ENCODE data around the gene ZBTB16.

The ZBTB16 gene

DNA sequence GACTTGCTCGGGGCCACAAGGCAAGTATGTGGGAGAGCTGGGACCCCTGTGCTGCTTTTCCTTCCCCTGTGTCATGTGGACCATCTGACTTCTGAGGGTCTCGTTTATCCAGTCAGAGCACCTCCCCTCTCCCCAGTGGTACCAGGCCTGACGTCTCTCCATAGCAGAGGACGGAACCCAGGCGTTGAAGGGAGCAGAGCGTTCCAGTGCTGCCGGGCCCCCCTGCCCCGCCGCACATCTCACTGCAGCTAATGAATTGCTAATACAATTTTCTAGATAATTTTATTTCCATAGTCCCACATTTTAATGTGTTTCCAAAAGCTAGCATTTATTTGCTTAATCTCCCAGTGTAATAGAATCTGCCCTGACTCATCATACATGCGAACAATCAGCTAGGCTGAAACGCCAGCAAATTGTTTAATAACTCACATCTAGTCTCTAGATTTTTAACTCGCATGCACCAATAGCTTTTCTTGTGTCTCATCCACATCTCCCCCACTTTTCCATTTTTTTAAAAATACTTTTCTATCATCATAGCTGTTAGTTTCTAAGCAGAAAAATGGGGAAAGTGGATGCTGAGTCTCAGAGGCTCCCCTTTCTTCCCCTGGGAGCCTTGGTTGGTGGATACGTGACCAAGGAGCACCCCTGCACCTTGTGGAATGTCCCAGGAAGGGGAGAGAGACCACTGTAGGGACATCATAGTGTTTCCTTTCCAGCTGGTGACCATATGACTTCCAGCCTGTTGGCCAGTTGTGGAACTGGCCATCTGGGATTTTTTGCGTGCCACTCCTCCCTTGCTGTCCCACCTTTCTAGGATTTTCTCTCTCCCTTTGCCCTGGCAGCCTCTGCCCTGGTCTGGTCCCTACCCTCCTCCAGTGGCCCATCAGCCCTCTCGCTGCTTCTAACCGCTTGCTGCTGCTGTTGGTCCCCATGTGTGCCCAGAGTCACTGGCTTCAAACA, 178.1 kb downstream of the ZBTB16 start:
- Histone ChIP-seq H3K4me3 (ENCODE audit: low read length) (no peak overlapping the region), H3K27ac (ENCODE audit: low read length) (no peak overlapping the region), H3K36me3 (ENCODE audit: insufficient read depth, low read depth, low read length) (no peaks in the 10 kb centered on the region), H3K9me3 (ENCODE audit: insufficient read depth, low read depth, low read length) (no peaks in the 10 kb centered on the region), H3K9ac (ENCODE audit: low read depth, low read length) (no peak overlapping the region), H3K4me1 (ENCODE audit: insufficient read depth, low read length) (no peaks in the 10 kb centered on the region), H3K27me3 (ENCODE audit: insufficient read depth, low read length) (peaks cover 64% of the 10 kb centered on the region)

DNA sequence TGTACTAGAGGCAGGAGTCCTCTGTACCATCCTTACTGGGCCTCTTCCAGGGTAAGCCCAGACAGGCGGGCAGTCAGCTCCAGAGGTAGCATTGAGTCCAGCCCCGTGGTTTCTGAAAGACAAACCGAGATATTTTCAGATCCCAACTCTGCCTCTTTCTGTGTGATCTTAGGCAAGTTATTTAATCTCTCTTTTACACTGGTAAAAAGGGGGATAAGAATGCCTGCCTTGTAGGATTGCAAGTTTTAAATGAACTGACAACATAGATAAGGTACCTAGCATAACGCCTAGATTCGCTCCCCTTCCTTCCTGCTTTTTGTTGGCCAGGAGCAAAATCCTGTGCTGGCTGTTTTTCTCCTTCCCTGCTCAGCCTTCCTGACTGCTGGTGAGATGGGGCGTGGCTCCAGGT, 180.2 kb downstream of the ZBTB16 start:
- Histone ChIP-seq H3K9me3 (ENCODE audit: insufficient read depth, low read depth, low read length) (no peaks in the 10 kb centered on the region), H3K4me1 (ENCODE audit: insufficient read depth, low read length) (no peaks in the 10 kb centered on the region), H3K9ac (ENCODE audit: low read depth, low read length) (no peak overlapping the region), H3K4me3 (ENCODE audit: low read length) (no peak overlapping the region), H3K27me3 (ENCODE audit: insufficient read depth, low read length) (peaks cover 46% of the 10 kb centered on the region), H3K27ac (ENCODE audit: low read length) (no peak overlapping the region), H3K36me3 (ENCODE audit: insufficient read depth, low read depth, low read length) (no peaks in the 10 kb centered on the region)

GRCh38 chr11:114242032-114242431, 182.5 kb downstream of the ZBTB16 start:
- no peak overlapping the region for H3K27ac ChIP-seq (ENCODE audit: low read length)
- H3K9me3 ChIP-seq (ENCODE audit: insufficient read depth, low read depth, low read length) = no peaks in the 10 kb centered on the region

DNA sequence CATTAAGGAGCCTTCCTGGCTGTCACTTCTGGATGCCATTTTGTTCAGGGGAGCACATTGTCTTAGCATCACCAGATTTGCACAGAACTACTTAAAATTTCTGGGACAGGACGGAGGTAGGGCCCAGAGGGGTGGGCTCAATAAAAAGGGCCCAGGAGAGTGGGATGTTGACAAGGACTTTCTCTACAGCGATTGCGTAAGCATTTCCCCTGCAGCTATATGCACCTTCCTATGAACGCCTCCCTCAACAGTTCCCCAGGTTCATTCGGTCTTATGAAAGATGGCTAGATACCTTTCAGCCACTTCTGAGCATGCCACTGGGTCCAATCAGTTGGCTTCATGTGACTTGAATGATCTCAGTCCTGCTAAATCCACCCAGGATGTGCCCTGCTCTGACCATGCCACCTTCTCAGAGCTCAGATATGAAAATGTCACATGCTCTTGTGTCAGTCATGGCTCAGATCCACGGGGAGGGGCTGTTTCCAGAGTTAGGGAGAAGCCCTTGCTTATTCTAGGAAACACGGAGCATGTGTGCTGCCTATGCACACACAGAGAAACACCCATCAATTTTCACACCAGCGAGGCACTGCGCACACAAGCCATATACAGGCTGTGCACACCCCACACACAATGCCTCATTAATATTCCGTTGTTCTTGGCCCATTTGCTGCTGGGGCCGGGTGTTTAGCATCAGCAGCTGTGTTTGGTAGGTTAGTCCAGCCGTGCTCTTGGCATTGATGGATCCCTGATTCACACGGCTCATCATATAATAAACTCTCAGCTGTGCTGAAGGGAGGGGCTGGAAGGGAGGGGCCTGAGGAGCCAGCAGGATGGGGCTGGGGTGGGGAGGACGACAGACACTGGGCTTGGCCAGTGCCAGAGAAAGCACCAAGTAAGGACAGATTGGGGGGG, 184.2 kb downstream of the ZBTB16 start:
- no peak overlapping the region for H3K27ac ChIP-seq (ENCODE audit: low read length)
- H3K9ac ChIP-seq (ENCODE audit: low read depth, low read length) = no peak overlapping the region
- no peaks in the 10 kb centered on the region for H3K4me1 ChIP-seq (ENCODE audit: insufficient read depth, low read length)
- no peaks in the 10 kb centered on the region for H3K9me3 ChIP-seq (ENCODE audit: insufficient read depth, low read depth, low read length)
- H3K4me3 ChIP-seq (ENCODE audit: low read length) = no peak overlapping the region
- peaks cover 8% of the 10 kb centered on the region; the same call in 1 of the 2 replicates for H3K27me3 ChIP-seq (ENCODE audit: insufficient read depth, low read length)
- no peaks in the 10 kb centered on the region for H3K36me3 ChIP-seq (ENCODE audit: insufficient read depth, low read depth, low read length)

More at GRCh38 chr11:114242032-114242431, 182.5 kb downstream of the ZBTB16 start:
- H3K36me3 ChIP-seq (ENCODE audit: insufficient read depth, low read depth, low read length) = no peaks in the 10 kb centered on the region
- H3K27me3 ChIP-seq (ENCODE audit: insufficient read depth, low read length) = peaks cover 23% of the 10 kb centered on the region
- no peak overlapping the region for H3K4me3 ChIP-seq (ENCODE audit: low read length)
- H3K9ac ChIP-seq (ENCODE audit: low read depth, low read length) = no peak overlapping the region
- no peaks in the 10 kb centered on the region for H3K4me1 ChIP-seq (ENCODE audit: insufficient read depth, low read length)

DNA sequence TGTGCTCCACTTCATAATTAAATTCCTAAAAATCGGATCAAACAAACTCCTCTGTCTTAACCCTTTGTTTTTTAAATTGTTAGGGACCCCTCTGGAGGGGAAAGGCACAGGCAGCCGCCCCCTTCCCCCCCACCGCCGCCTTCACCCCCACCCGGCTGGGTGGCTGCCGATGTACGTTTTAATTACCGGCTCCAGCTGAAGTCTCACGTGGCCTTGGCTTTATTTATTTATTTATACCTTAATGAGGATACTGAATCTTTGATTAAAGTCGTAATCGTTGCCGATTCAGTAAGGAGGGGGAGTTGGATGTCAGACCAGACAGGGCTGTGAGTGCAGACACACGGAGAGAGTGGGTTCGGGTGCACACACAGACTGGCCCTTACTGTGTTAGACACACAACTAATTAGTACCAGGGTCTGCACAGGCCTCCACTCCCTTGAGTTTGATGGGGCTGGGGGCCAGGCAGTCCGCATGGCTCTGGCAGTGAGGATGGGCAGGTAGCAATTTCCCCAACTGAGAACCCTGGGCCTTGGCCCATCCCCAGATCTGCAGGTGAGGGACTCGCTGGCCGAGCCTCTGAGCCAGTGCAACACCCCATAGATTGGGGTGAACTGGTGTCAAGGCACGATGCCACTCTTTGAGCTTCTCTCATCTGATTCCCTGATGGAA, 185.3 kb downstream of the ZBTB16 start:
- H3K4me1 ChIP-seq (ENCODE audit: insufficient read depth, low read length) = no peaks in the 10 kb centered on the region
- H3K9me3 ChIP-seq (ENCODE audit: insufficient read depth, low read depth, low read length) = no peaks in the 10 kb centered on the region
- H3K27me3 ChIP-seq (ENCODE audit: insufficient read depth, low read length) = no peaks in the 10 kb centered on the region; the same call in 1 of the 2 replicates
- no peaks in the 10 kb centered on the region for H3K36me3 ChIP-seq (ENCODE audit: insufficient read depth, low read depth, low read length)
- H3K27ac ChIP-seq (ENCODE audit: low read length) = no peak overlapping the region
- no peak overlapping the region for H3K9ac ChIP-seq (ENCODE audit: low read depth, low read length)
- no peak overlapping the region for H3K4me3 ChIP-seq (ENCODE audit: low read length)

GRCh38 chr11:114246321-114247069, 187.0 kb downstream of the ZBTB16 start:
- H3K9ac ChIP-seq (ENCODE audit: low read depth, low read length) = no peak overlapping the region
- H3K4me1 ChIP-seq (ENCODE audit: insufficient read depth, low read length) = peaks cover under 1% of the 10 kb centered on the region; the same call in 1 of the 2 replicates
- H3K36me3 ChIP-seq (ENCODE audit: insufficient read depth, low read depth, low read length) = no peaks in the 10 kb centered on the region
- H3K27ac ChIP-seq (ENCODE audit: low read length) = no peak overlapping the region
- no peak overlapping the region for H3K4me3 ChIP-seq (ENCODE audit: low read length)
- H3K27me3 ChIP-seq (ENCODE audit: insufficient read depth, low read length) = no peaks in the 10 kb centered on the region; the same call in 1 of the 2 replicates
- H3K9me3 ChIP-seq (ENCODE audit: insufficient read depth, low read depth, low read length) = no peaks in the 10 kb centered on the region

- Histone ChIP-seq H3K4me3 (ENCODE audit: low read length) (no peak overlapping the region), H3K27me3 (ENCODE audit: insufficient read depth, low read length) (no peaks in the 10 kb centered on the region; the same call in 1 of the 2 replicates), H3K36me3 (ENCODE audit: insufficient read depth, low read depth, low read length) (no peaks in the 10 kb centered on the region), H3K9ac (ENCODE audit: low read depth, low read length) (no peak overlapping the region), H3K27ac (ENCODE audit: low read length) (no peak overlapping the region), H3K4me1 (ENCODE audit: insufficient read depth, low read length) (peaks cover 5% of the 10 kb centered on the region; the same call in 1 of the 2 replicates), H3K9me3 (ENCODE audit: insufficient read depth, low read depth, low read length) (no peaks in the 10 kb centered on the region)
These were observed 187.7 kb downstream of the ZBTB16 start for GRCh38 chr11:114247070-114247789.

DNA sequence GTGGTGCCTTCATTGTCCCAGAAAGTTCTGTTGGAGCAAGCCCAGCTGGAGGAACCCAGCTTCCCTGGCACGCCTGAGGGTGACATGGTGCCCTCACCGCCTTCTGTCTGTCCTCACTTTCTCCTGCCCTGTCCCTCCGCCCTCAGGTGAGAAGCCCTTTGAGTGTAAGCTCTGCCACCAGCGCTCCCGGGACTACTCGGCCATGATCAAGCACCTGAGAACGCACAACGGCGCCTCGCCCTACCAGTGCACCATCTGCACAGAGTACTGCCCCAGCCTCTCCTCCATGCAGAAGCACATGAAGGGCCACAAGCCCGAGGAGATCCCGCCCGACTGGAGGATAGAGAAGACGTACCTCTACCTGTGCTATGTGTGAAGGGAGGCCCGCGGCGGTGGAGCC, 190.7 kb downstream of the ZBTB16 start:
- Histone ChIP-seq H3K4me3 (ENCODE audit: low read length) (no peak overlapping the region), H3K9ac (ENCODE audit: low read depth, low read length) (no peak overlapping the region), H3K9me3 (ENCODE audit: insufficient read depth, low read depth, low read length) (no peaks in the 10 kb centered on the region), H3K4me1 (ENCODE audit: insufficient read depth, low read length) (peaks cover 5% of the 10 kb centered on the region; the same call in 1 of the 2 replicates), H3K27me3 (ENCODE audit: insufficient read depth, low read length) (no peaks in the 10 kb centered on the region), H3K36me3 (ENCODE audit: insufficient read depth, low read depth, low read length) (no peaks in the 10 kb centered on the region), H3K27ac (ENCODE audit: low read length) (no peak overlapping the region)

DNA sequence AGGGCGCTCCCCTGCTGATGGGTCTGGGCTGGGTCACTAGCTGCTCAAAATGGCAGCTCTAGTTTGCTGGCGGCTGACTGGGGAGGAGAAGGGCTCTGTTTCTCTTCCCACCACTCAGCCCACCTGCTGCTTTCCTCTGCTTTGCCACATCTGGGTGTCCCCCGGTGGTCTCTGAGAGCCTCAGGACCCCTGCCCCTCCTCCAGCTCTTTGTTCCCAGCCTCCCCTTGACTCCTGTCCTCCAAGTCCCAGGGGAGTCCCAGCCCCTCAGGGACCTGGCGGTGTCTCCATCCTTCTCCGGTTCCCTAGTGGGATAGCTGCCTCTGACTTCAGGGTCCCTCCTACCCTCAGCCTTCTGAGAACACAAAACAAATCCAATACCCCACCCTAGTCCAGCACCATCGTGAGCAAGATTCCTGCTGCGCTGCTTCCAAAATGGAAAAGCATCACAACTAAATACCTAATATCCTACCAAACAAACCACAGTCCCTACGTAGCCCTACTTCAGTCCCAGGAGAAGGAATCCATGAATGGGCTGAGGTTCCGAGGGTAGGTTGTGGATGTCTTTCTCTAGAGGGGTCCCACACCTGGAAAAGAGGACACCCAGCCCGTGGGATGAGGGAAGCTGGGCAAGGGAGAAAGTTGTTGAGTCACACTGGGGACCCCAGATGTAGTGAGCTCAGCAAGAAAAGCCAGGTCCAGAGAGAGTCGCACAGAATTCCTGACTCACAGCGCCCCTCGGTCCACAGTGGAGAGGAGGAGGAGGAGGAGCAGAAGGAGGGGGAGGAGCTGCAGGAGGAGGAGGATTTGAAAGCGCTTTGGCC, 191.7 kb downstream of the ZBTB16 start:
- no peaks in the 10 kb centered on the region for H3K27me3 ChIP-seq (ENCODE audit: insufficient read depth, low read length)
- no peaks in the 10 kb centered on the region for H3K9me3 ChIP-seq (ENCODE audit: insufficient read depth, low read depth, low read length)
- no peak overlapping the region for H3K4me3 ChIP-seq (ENCODE audit: low read length)
- H3K27ac ChIP-seq (ENCODE audit: low read length) = no peak overlapping the region
- no peak overlapping the region for H3K9ac ChIP-seq (ENCODE audit: low read depth, low read length)
- peaks cover 5% of the 10 kb centered on the region; the same call in 1 of the 2 replicates for H3K4me1 ChIP-seq (ENCODE audit: insufficient read depth, low read length)
- H3K36me3 ChIP-seq (ENCODE audit: insufficient read depth, low read depth, low read length) = no peaks in the 10 kb centered on the region

All from iPS-20b (cell line).